Activated CD8-positive, alpha-beta T cell treated with anti-CD3 and anti-CD28 coated beads, Interleukin-2, amount 10 ng/mL, durations not matched to agents 7 days and 5 days (primary cell): ENCODE results near the gene KIF2C. TPM values are rescaled to one million over a fixed set of nuclear protein-coding genes. Genes with fewer than 3 reads are reported as not detected.

ENCODE experiments used
- ATAC-seq: fragments of 150-1000 bp; cut with Tn5 transposase; one replicate; pipeline ENCODE4 v1.10.0; 2021; ENCODE audit warnings: moderate library complexity
- CTCF ChIA-PET: fragments of 350-600 bp; sonication (Branson Sonifier 250); formaldehyde crosslinking; loops from one replicate; lab custom pipeline; 2021; ENCODE audit warnings: antibody characterized with exemption; lab: Charles Lee
- POLR2A ChIA-PET: fragments of 350-600 bp; sonication (Branson Sonifier 250); formaldehyde crosslinking; loops from one replicate; lab custom pipeline; 2021; ENCODE audit warnings: antibody characterized with exemption; lab: Charles Lee
- DNase-seq: peaks from one replicate; pipeline ENCODE4 v3.0.0-alpha.2; 2020
- H3K27ac Mint-ChIP-seq: one replicate; pipeline ENCODE4 v1.8.0; 2021; ENCODE audit warnings: mild to moderate bottlenecking, mixed read lengths
- H3K27me3 Mint-ChIP-seq: one replicate; pipeline ENCODE4 v1.8.0; 2021; ENCODE audit warnings: low read depth, mixed read lengths
- H3K36me3 Mint-ChIP-seq: one replicate; pipeline ENCODE4 v1.8.0; 2021; ENCODE audit warnings: low read depth, mixed read lengths
- H3K4me1 Mint-ChIP-seq: one replicate; pipeline ENCODE4 v1.8.0; 2021; ENCODE audit warnings: low read depth, mixed read lengths
- H3K4me3 Mint-ChIP-seq: one replicate; pipeline ENCODE4 v1.8.0; 2021; ENCODE audit warnings: mild to moderate bottlenecking, mixed read lengths
- H3K9me3 Mint-ChIP-seq: one replicate; pipeline ENCODE4 v1.8.0; 2022; ENCODE audit warnings: mixed read lengths; ENCODE audit not compliant: insufficient read depth
- total RNA-seq, 2 experiments: library from RNA; stranded (reverse); gene quantifications; one replicate each; pipeline ENCODE4 v1.2.3, GENCODE V29; 2021

Gene KIF2C
- total RNA-seq, 2 experiments from 2014 or later = 125 to 126 TPM

- ATAC-seq = peak; percentile 80
- ChIA-PET CTCF (interaction anchor here (0.6 to 1.9 kb wide), 16 partner anchors 9 to 239 kb away, joined by 3 to 11 read pairs (median 4); partner anchors contain the start of genes BEST4, KIF2C, PLK3 and RNU5D-1), POLR2A (interaction anchor here (0.6 to 5.9 kb wide), 28 partner anchors 9 to 809 kb away, joined by 3 to 113 read pairs (median 11); partner anchors contain the start of genes BEST4, BTBD19, DYNLT4 and EIF2B3)
- Mint-ChIP-seq H3K4me3 (peak within 1 kb of the TSS; percentile 86), H3K27ac (peak within 1 kb of the TSS; percentile 97), H3K9me3 (no peaks in the 10 kb centered on the region), H3K36me3 (peaks cover 48% of the 10 kb centered on the region), H3K27me3 (no peaks in the 10 kb centered on the region), H3K4me1 (peaks cover 33% of the 10 kb centered on the region)
- peak; percentile 95 for DNase-seq
Observed at GRCh38 chr1:44775078-44775929, 35.7 kb downstream of the KIF2C start, which contains the start of gene RPS8. TSS of gene RPS8 (plus strand) at chr1:44775540. CDS start at chr1:44775597, 57 bp downstream.

DNA sequence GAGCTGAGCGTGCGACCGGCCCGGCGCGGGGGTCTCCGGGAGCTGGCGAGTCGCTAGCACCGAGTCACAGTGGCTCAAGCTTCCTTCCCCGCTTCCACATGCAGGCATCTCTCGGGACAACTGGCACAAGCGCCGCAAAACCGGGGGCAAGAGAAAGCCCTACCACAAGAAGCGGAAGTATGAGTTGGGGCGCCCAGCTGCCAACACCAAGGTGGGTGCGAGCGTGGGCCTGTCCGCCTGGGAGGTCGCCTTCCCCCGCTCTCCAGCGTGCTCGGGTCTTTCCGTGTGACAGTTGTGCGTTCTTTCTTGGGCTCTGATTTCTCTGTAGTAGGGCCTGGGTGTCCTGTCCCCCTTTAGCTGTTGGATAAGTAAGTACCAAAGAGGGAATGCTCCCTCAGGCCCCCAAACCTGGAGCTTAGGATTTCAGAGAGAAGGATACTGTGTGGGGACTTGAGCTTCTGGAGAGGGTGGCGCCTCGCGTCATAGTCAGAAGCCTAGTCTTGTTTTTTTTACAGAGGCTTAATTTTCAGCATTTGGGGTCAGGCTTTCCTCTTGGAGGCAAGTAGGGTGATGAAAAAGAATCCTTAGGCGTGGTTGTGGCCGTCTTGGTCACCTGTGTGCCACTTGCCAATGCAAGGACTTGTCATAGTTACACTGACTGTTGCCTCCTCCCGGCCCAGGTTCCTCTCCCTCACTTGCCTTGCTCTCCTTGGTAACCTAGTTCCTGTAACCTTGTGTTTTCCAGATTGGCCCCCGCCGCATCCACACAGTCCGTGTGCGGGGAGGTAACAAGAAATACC, 36.5 kb downstream of the KIF2C start:
- no peaks in the 10 kb centered on the region for H3K9me3 Mint-ChIP-seq
- DNase-seq (peak; percentile 54), ATAC-seq (peak; percentile 28)
- no peaks in the 10 kb centered on the region for H3K27me3 Mint-ChIP-seq
- peaks cover 56% of the 10 kb centered on the region for H3K36me3 Mint-ChIP-seq
- POLR2A ChIA-PET = interaction anchor here (0.6 to 5.9 kb wide), 25 partner anchors 8 to 746 kb away, joined by 3 to 113 read pairs (median 14); partner anchors contain the start of genes BEST4, BTBD19, DYNLT4 and EIF2B3
- CTCF ChIA-PET = interaction anchor here (0.6 to 1.9 kb wide), 13 partner anchors 8 to 238 kb away, joined by 3 to 11 read pairs (median 5); partner anchors contain the start of genes BEST4, KIF2C, PLK3 and RNU5D-1
- peak overlapping the region; percentile 86 for H3K4me3 Mint-ChIP-seq
- peak overlapping the region; percentile 97 for H3K27ac Mint-ChIP-seq
- H3K4me1 Mint-ChIP-seq = peaks cover 34% of the 10 kb centered on the region

DNA sequence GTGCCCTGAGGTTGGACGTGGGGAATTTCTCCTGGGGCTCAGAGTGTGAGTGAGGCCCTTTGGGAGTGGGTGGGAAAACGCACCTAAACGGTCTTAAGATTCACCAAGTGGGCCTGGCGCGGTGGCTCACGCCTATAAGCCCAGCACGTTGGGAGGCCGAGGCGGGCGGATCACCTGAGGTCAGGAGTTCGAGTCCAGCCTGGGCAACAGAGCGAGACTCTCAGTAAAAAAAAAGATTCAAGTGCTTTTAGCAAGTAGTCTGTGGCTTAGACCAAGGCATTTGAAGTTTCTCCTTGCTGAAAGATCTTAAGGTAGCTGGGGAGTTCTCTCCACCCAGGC, 37.1 kb downstream of the KIF2C start:
- H3K27ac Mint-ChIP-seq = peak overlapping the region; percentile 97
- ATAC-seq (no peak), DNase-seq (no peak)
- peaks cover 38% of the 10 kb centered on the region for H3K4me1 Mint-ChIP-seq
- H3K27me3 Mint-ChIP-seq = no peaks in the 10 kb centered on the region
- H3K9me3 Mint-ChIP-seq = no peaks in the 10 kb centered on the region
- ChIA-PET POLR2A (interaction anchor here (0.7 to 5.9 kb wide), 19 partner anchors 8 to 745 kb away, joined by 3 to 113 read pairs (median 16); partner anchors contain the start of genes BEST4, BTBD19, DYNLT4 and HECTD3), CTCF (interaction anchor here (1.3 to 1.8 kb wide), 6 partner anchors 9 to 48 kb away, joined by 4 to 11 read pairs (median 6); partner anchors contain the start of genes BEST4, PLK3 and RNU5D-1)
- peaks cover 62% of the 10 kb centered on the region for H3K36me3 Mint-ChIP-seq
- H3K4me3 Mint-ChIP-seq = peak overlapping the region; percentile 86

- DNase-seq = no peak
- Mint-ChIP-seq H3K36me3 (peaks cover 68% of the 10 kb centered on the region), H3K9me3 (no peaks in the 10 kb centered on the region), H3K4me1 (peaks cover 41% of the 10 kb centered on the region), H3K27ac (peak overlapping the region; percentile 60), H3K27me3 (no peaks in the 10 kb centered on the region), H3K4me3 (peak overlapping the region; percentile 86)
- no peak for ATAC-seq
- CTCF ChIA-PET = interaction anchor here (0.9 kb wide), 1 partner anchor 48 kb away, joined by 3 read pairs; no protein-coding TSS in a partner anchor
- POLR2A ChIA-PET = interaction anchor here (0.6 to 5.9 kb wide), 9 partner anchors 22 to 562 kb away, joined by 3 to 113 read pairs (median 4); partner anchors contain the start of genes BTBD19, DYNLT4, PLK3 and RNU5D-1
Observed at GRCh38 chr1:44777547-44777946, 37.9 kb downstream of the KIF2C start.

- peak overlapping the region; percentile 86 for H3K4me3 Mint-ChIP-seq
- peaks cover 45% of the 10 kb centered on the region for H3K4me1 Mint-ChIP-seq
- H3K9me3 Mint-ChIP-seq = no peaks in the 10 kb centered on the region
- DNase-seq = no peak
- ATAC-seq = no peak
- POLR2A ChIA-PET = interaction anchor here (0.6 to 5.9 kb wide), 8 partner anchors 22 to 56 kb away, joined by 3 to 113 read pairs (median 4); partner anchors contain the start of genes BTBD19, DYNLT4, PLK3 and RNU5D-1
- H3K27me3 Mint-ChIP-seq = no peaks in the 10 kb centered on the region
- H3K36me3 Mint-ChIP-seq = peaks cover 72% of the 10 kb centered on the region
- CTCF ChIA-PET = interaction anchor here (0.9 kb wide), 1 partner anchor 49 kb away, joined by 3 read pairs; no protein-coding TSS in a partner anchor
- peak overlapping the region; percentile 60 for H3K27ac Mint-ChIP-seq
Observed at GRCh38 chr1:44777969-44778635, 38.5 kb downstream of the KIF2C start.

- Mint-ChIP-seq H3K36me3 (peaks cover 76% of the 10 kb centered on the region), H3K27me3 (no peaks in the 10 kb centered on the region), H3K27ac (peak overlapping the region; percentile 61), H3K4me1 (peaks cover 51% of the 10 kb centered on the region), H3K4me3 (peak overlapping the region; percentile 86), H3K9me3 (no peaks in the 10 kb centered on the region)
- ChIA-PET CTCF (interaction anchor here (0.9 to 1.4 kb wide), 2 partner anchors 21 to 31 kb away, joined by 3 read pairs; partner anchors contain the start of gene PLK3), POLR2A (interaction anchor here (0.6 to 5.9 kb wide), 6 partner anchors 21 to 57 kb away, joined by 3 to 113 read pairs (median 11); partner anchors contain the start of genes BTBD19, DYNLT4, PLK3 and RNU5D-1)
- no peak for ATAC-seq
- DNase-seq = no peak
Observed at GRCh38 chr1:44778705-44779576, 39.3 kb downstream of the KIF2C start.

- ChIA-PET CTCF (interaction anchor here (1.3 kb wide), 1 partner anchor 13 kb away, joined by 3 read pairs; no protein-coding TSS in a partner anchor), POLR2A (interaction anchor here (0.8 to 3.7 kb wide), 5 partner anchors 33 to 84 kb away, joined by 3 to 18 read pairs (median 5); partner anchors contain the start of gene RNU5D-1)
- Mint-ChIP-seq H3K4me3 (no peak overlapping the region), H3K9me3 (no peaks in the 10 kb centered on the region), H3K4me1 (peaks cover 56% of the 10 kb centered on the region), H3K27me3 (no peaks in the 10 kb centered on the region), H3K36me3 (peaks cover 69% of the 10 kb centered on the region), H3K27ac (peak overlapping the region; percentile 43)
- ATAC-seq (no peak), DNase-seq (no peak)
Observed at GRCh38 chr1:44780583-44781121, 41.0 kb downstream of the KIF2C start.

GRCh38 chr1:44783697-44784093, 44.1 kb downstream of the KIF2C start:
- ATAC-seq (no peak), DNase-seq (no peak)
- H3K4me3 Mint-ChIP-seq = peak overlapping the region; percentile 65
- ChIA-PET POLR2A (interaction anchor here (0.7 to 8.8 kb wide), 8 partner anchors 8 to 62 kb away, joined by 3 to 115 read pairs (median 20); partner anchors contain the start of genes BTBD19, PLK3, RNU5D-1 and RPS8), CTCF (interaction anchor here (1.0 to 3.9 kb wide), 5 partner anchors 9 to 66 kb away, joined by 3 to 26 read pairs (median 20); partner anchors contain the start of genes BTBD19, DYNLT4 and RNU5D-1)
- peaks cover 47% of the 10 kb centered on the region for H3K4me1 Mint-ChIP-seq
- H3K36me3 Mint-ChIP-seq = peaks cover 39% of the 10 kb centered on the region
- no peaks in the 10 kb centered on the region for H3K27me3 Mint-ChIP-seq
- no peaks in the 10 kb centered on the region for H3K9me3 Mint-ChIP-seq
- peak overlapping the region; percentile 86 for H3K27ac Mint-ChIP-seq
